ENCODE results near the gene RBAK.
"Not testable (repeated sequence)": the region's sequence is repeated elsewhere in the genome, so short reads cannot be mapped to it uniquely, and the experiment has no call there.

RBAK gene

GRCh38 chr7:5051731-5052130 lies 6.1 kb downstream of the RBAK start:
- DNase-seq, result not testable (repeated sequence)

GRCh38 chr7:5053175-5053574 lies 7.5 kb downstream of the RBAK start:
- DNase-seq, result no peak

- DNase-seq, result no peak
Observed at GRCh38 chr7:5063698-5064097, 18.0 kb downstream of the RBAK start.

- no peak for DNase-seq
Observed at GRCh38 chr7:5064391-5065106, 18.9 kb downstream of the RBAK start.

GRCh38 chr7:5065107-5065407 lies 19.4 kb downstream of the RBAK start:
- no peak for DNase-seq

- no peak for DNase-seq
Observed at GRCh38 chr7:5068521-5068920, 22.9 kb downstream of the RBAK start.

- no peak for DNase-seq
Observed at GRCh38 chr7:5070206-5070605, 24.5 kb downstream of the RBAK start.

GRCh38 chr7:5075187-5075586 lies 29.5 kb downstream of the RBAK start:
- DNase-seq, result not testable (repeated sequence)

- no peak for DNase-seq
Observed at GRCh38 chr7:5077740-5078139, 32.1 kb downstream of the RBAK start.

GRCh38 chr7:5082806-5083205 lies 37.1 kb downstream of the RBAK start:
- no peak for DNase-seq

- no peak for DNase-seq
Observed at GRCh38 chr7:5083311-5083711, 37.7 kb downstream of the RBAK start.

- no peak for DNase-seq
Observed at GRCh38 chr7:5086256-5086655, 40.6 kb downstream of the RBAK start.

GRCh38 chr7:5088228-5088833 lies 42.7 kb downstream of the RBAK start:
- not testable (repeated sequence) for DNase-seq

GRCh38 chr7:5088906-5089305 lies 43.2 kb downstream of the RBAK start:
- no peak for DNase-seq

GRCh38 chr7:5093948-5094347 lies 48.3 kb downstream of the RBAK start:
- no peak for DNase-seq

- DNase-seq, result no peak
Observed at GRCh38 chr7:5094641-5095040, 49.0 kb downstream of the RBAK start.

- DNase-seq, result no peak
Observed at GRCh38 chr7:5116359-5116758, 70.7 kb downstream of the RBAK start.

GRCh38 chr7:5117095-5117970 lies 71.7 kb downstream of the RBAK start:
- no peak for DNase-seq

Data from activated T-cell treated with anti-CD3 and anti-CD28 coated beads, Interleukin-2, amount 50 U/mL, for 48 hours (primary cell).